GM21390 (cell line): ENCODE results near the gene NCR3LG1.
"Not testable (repeated sequence)": the region's sequence is repeated elsewhere in the genome, so short reads cannot be mapped to it uniquely, and the experiment has no call there.

Source experiments
- ATAC-seq: cut with Tn5 transposase; IDR thresholded peaks from one replicate; pipeline ENCODE4 v1.9.1; 2021; ENCODE audit not compliant: unreplicated experiment

Gene NCR3LG1

GRCh38 chr11:17408026-17408425 is 56.4 kb downstream of the NCR3LG1 start:
- ATAC-seq = no peak

GRCh38 chr11:17408641-17409040 is 57.0 kb downstream of the NCR3LG1 start:
- no peak for ATAC-seq

GRCh38 chr11:17410606-17411379 is 59.2 kb downstream of the NCR3LG1 start:
- ATAC-seq = no peak

- ATAC-seq = no peak
Observed at GRCh38 chr11:17411418-17411817, 59.8 kb downstream of the NCR3LG1 start.

- no peak for ATAC-seq
Observed at GRCh38 chr11:17412488-17413180, 61.0 kb downstream of the NCR3LG1 start.

- ATAC-seq = no peak
Observed at GRCh38 chr11:17413414-17414316, 62.1 kb downstream of the NCR3LG1 start.

- no peak for ATAC-seq
Observed at GRCh38 chr11:17414317-17414737, 62.7 kb downstream of the NCR3LG1 start.

GRCh38 chr11:17414992-17415391 is 63.4 kb downstream of the NCR3LG1 start:
- no peak for ATAC-seq

GRCh38 chr11:17415523-17416104 is 64.0 kb downstream of the NCR3LG1 start:
- no peak for ATAC-seq

GRCh38 chr11:17416492-17416891 is 64.9 kb downstream of the NCR3LG1 start:
- ATAC-seq = no peak

GRCh38 chr11:17418444-17419081 is 67.0 kb downstream of the NCR3LG1 start:
- ATAC-seq = no peak

GRCh38 chr11:17421781-17422180 is 70.2 kb downstream of the NCR3LG1 start:
- ATAC-seq = no peak

GRCh38 chr11:17423533-17424310 is 72.1 kb downstream of the NCR3LG1 start:
- ATAC-seq = no peak

- not testable (repeated sequence) for ATAC-seq
Observed at GRCh38 chr11:17426233-17426632, 74.6 kb downstream of the NCR3LG1 start.
